Measurements from ENCODE around the gene LRRC74B.

The LRRC74B gene

GRCh38 chr22:21043860-21044535 is 1.7 kb upstream of the LRRC74B start:
- TF ChIP-seq CTCF (IDR thresholded peaks at IDR 0.05), result no peak

- TF ChIP-seq CTCF (IDR thresholded peaks at IDR 0.05), result no peak
Measured at GRCh38 chr22:21044931-21045584, 688 bp upstream of the LRRC74B start.

GRCh38 chr22:21047035-21047661 is 1.4 kb downstream of the LRRC74B start:
- no peak for TF ChIP-seq CTCF (IDR thresholded peaks at IDR 0.05)

GRCh38 chr22:21047730-21048129 is 2.0 kb downstream of the LRRC74B start:
- no peak for TF ChIP-seq CTCF (IDR thresholded peaks at IDR 0.05)

- no peak for TF ChIP-seq CTCF (IDR thresholded peaks at IDR 0.05)
Measured at GRCh38 chr22:21051145-21051830, 5.5 kb downstream of the LRRC74B start.

- no peak for TF ChIP-seq CTCF (IDR thresholded peaks at IDR 0.05)
Measured at GRCh38 chr22:21051831-21052400, 6.2 kb downstream of the LRRC74B start.

- no peak for TF ChIP-seq CTCF (IDR thresholded peaks at IDR 0.05)
Measured at GRCh38 chr22:21052715-21053459, 7.1 kb downstream of the LRRC74B start.
